H1 (cell line): ENCODE measurements around the gene PLP2. TPM values are rescaled to one million over a fixed set of nuclear protein-coding genes. Genes with fewer than 3 reads are reported as not detected.

Source experiments
- CTCF ChIA-PET: fragments of 300-600 bp; sonication (Branson Sonifier 250); formaldehyde crosslinking; loops from one replicate; lab custom pipeline; 2021; ENCODE audit not compliant: partially characterized antibody; lab: Charles Lee
- POLR2A ChIA-PET: fragments of 300-600 bp; sonication (Branson Sonifier 250); formaldehyde crosslinking; loops from one replicate; lab custom pipeline; 2021; ENCODE audit warnings: inconsistent platforms; ENCODE audit not compliant: partially characterized antibody; lab: Charles Lee
- DNase-seq, 2 experiments: peaks; one replicate each; pipeline versions ENCODE4 v3.0.0 to v3.0.0-alpha.2; 2010 to 2022; ENCODE audit warnings: low spot score in 2 of 2, low read depth in 1 of 2, mixed read lengths in 1 of 2
- FAIRE-seq: peaks from 2 replicates; lab custom pipeline; 2011; peaks lifted over from hg19 to GRCh38; lab: Jason Lieb, UNC
- H2AFZ ChIP-seq: 2 replicates; pipeline ENCODE4 v1.8.1; 2012; ENCODE audit warnings: low read length, inconsistent platforms
- H2AK5ac ChIP-seq: 2 replicates; pipeline ENCODE4 v1.6.1; 2013; ENCODE audit warnings: low read depth, low read length
- H2BK120ac ChIP-seq: replicated peaks from 2 replicates; pipeline ENCODE3; 2013; ENCODE audit warnings: low read depth, low read length, inconsistent platforms
- H2BK12ac ChIP-seq: 2 replicates; pipeline ENCODE4 v1.6.1; 2013; ENCODE audit warnings: low read depth, low read length
- H2BK15ac ChIP-seq: 2 replicates; pipeline ENCODE4 v1.6.1; 2013; ENCODE audit warnings: low read length
- H2BK20ac ChIP-seq: 2 replicates; pipeline ENCODE4 v1.6.1; 2013; ENCODE audit warnings: low read length
- H2BK5ac ChIP-seq: 2 replicates; pipeline ENCODE4 v1.6.1; 2013; ENCODE audit warnings: low read depth, low read length
- H3K14ac ChIP-seq: 2 replicates; pipeline ENCODE4 v1.6.1; 2013; ENCODE audit warnings: inconsistent platforms; ENCODE audit not compliant: insufficient read length
- H3K18ac ChIP-seq: 2 replicates; pipeline ENCODE4 v1.6.1; 2013; ENCODE audit warnings: low read length; ENCODE audit errors: extremely low read depth
- H3K23ac ChIP-seq: 2 replicates; pipeline ENCODE4 v1.6.1; 2013; ENCODE audit warnings: inconsistent platforms; ENCODE audit not compliant: insufficient read length
- H3K23me2 ChIP-seq: 2 replicates; pipeline ENCODE4 v1.6.1; 2013; ENCODE audit warnings: low read depth, low read length
- H3K27ac ChIP-seq: 2 replicates; pipeline ENCODE4 v1.6.1; 2011; ENCODE audit warnings: low read depth, low read length, inconsistent platforms
- H3K27me3 ChIP-seq, 4 experiments: replicated peaks in 1 of 4; 1 replicate in 1 of 4; 2 replicates in 3 of 4; pipeline versions ENCODE4 v1.6.1 to v1.8.1; 2011 to 2013; ENCODE audit warnings: low read length in 3 of 4, mild to moderate bottlenecking in 3 of 4, inconsistent platforms in 2 of 4, mixed read lengths in 2 of 4, moderate library complexity in 1 of 4; ENCODE audit not compliant: control insufficient read depth in 3 of 4, insufficient read depth in 3 of 4; ENCODE audit errors: extremely low read depth in 1 of 4
- H3K36me3 ChIP-seq, 4 experiments: 2 replicates each; pipeline versions ENCODE4 v1.6.1 to v1.8.1; 2011 to 2013; ENCODE audit warnings: mild to moderate bottlenecking in 4 of 4, low read length in 3 of 4, moderate library complexity in 2 of 4, control low read depth in 1 of 4, inconsistent platforms in 1 of 4; ENCODE audit not compliant: insufficient read depth in 4 of 4, control insufficient read depth in 2 of 4
- H3K4ac ChIP-seq: replicated peaks from 2 replicates; pipeline ENCODE3; 2013; ENCODE audit warnings: low read length, low read depth, mixed read lengths, inconsistent platforms; ENCODE audit not compliant: insufficient read length
- H3K4me1 ChIP-seq, 4 experiments: replicated peaks in 1 of 4; 1 replicate in 1 of 4; 2 replicates in 3 of 4; pipeline versions ENCODE4 v1.6.1 to v1.8.1; 2011 to 2013; ENCODE audit warnings: low read length in 3 of 4, inconsistent platforms in 2 of 4, mixed read lengths in 1 of 4; ENCODE audit not compliant: insufficient read depth in 4 of 4, control insufficient read depth in 3 of 4
- H3K4me2 ChIP-seq, 2 experiments: 2 replicates each; pipeline versions ENCODE4 v1.6.1 to v1.8.1; 2011 to 2013; ENCODE audit warnings: low read depth in 2 of 2, low read length in 2 of 2, control low read depth in 1 of 2, inconsistent platforms in 1 of 2, mild to moderate bottlenecking in 1 of 2; ENCODE audit not compliant: insufficient read depth in 1 of 2
- H3K4me3 ChIP-seq, 4 experiments: fragments of 200-600, 300-600 bp in 1 of 4; sonication (generic), shearing (Covaris generic), sonication (Bioruptor Twin) in 1 of 4; 2 replicates each; pipeline versions ENCODE4 v1.5.1 to v1.8.1; 2011 to 2016; ENCODE audit warnings: low read length in 4 of 4, low read depth in 3 of 4, control low read depth in 2 of 4, inconsistent platforms in 2 of 4, mild to moderate bottlenecking in 2 of 4, mixed read lengths in 1 of 4, moderate library complexity in 1 of 4; ENCODE audit not compliant: insufficient read depth in 2 of 4; ENCODE audit errors: extremely low read depth in 1 of 4
- H3K56ac ChIP-seq: replicated peaks from 2 replicates; pipeline ENCODE3; 2013; ENCODE audit warnings: low read depth, mild to moderate bottlenecking, mixed read lengths, low read length, inconsistent platforms; ENCODE audit not compliant: insufficient read length
- H3K79me1 ChIP-seq: 2 replicates; pipeline ENCODE4 v1.6.1; 2013; ENCODE audit warnings: low read depth, low read length, control low read depth
- H3K79me2 ChIP-seq, 2 experiments: 2 replicates each; pipeline versions ENCODE4 v1.6.1 to v1.8.1; 2012 to 2013; ENCODE audit warnings: low read length in 2 of 2, mild to moderate bottlenecking in 2 of 2, inconsistent platforms in 1 of 2; ENCODE audit not compliant: insufficient read depth in 2 of 2, control insufficient read depth in 1 of 2
- H3K9ac ChIP-seq, 4 experiments: replicated peaks in 1 of 4; 1 replicate in 1 of 4; 2 replicates in 3 of 4; pipeline versions ENCODE4 v1.6.1 to v1.8.1; 2011 to 2013; ENCODE audit warnings: low read depth in 3 of 4, low read length in 3 of 4, control low read depth in 2 of 4, mild to moderate bottlenecking in 2 of 4, moderate library complexity in 2 of 4, inconsistent platforms in 1 of 4; ENCODE audit errors: extremely low read depth in 1 of 4
- H3K9me3 ChIP-seq, 2 experiments: 2 replicates each; pipeline versions ENCODE4 v1.6.1 to v1.8.1; 2012 to 2013; ENCODE audit warnings: mild to moderate bottlenecking in 2 of 2, moderate library complexity in 2 of 2, control low read depth in 1 of 2, inconsistent platforms in 1 of 2, low read depth in 1 of 2, low read length in 1 of 2, mixed read lengths in 1 of 2; ENCODE audit not compliant: insufficient read depth in 2 of 2
- H4K20me1 ChIP-seq, 2 experiments: replicated peaks in 1 of 2; 2 replicates each; pipeline versions ENCODE3 to v1.8.1; 2011 to 2013; ENCODE audit warnings: inconsistent platforms in 2 of 2, low read length in 2 of 2, mild to moderate bottlenecking in 1 of 2; ENCODE audit not compliant: insufficient read depth in 2 of 2, control insufficient read depth in 1 of 2
- H4K5ac ChIP-seq: 2 replicates; pipeline ENCODE4 v1.6.1; 2013; ENCODE audit warnings: low read length, low read depth, mixed read lengths, inconsistent platforms; ENCODE audit not compliant: insufficient read length
- H4K8ac ChIP-seq: 2 replicates; pipeline ENCODE4 v1.8.0; 2013; ENCODE audit warnings: mild to moderate bottlenecking, moderate library complexity, low read length, inconsistent platforms; ENCODE audit not compliant: insufficient read depth; ENCODE audit errors: extremely low read depth
- H4K91ac ChIP-seq: replicated peaks from 2 replicates; pipeline ENCODE3; 2013; ENCODE audit warnings: low read length, mixed read lengths, inconsistent platforms; ENCODE audit not compliant: insufficient read length
- CHD1 ChIP-seq: IDR thresholded peaks from 2 replicates; pipeline ENCODE4 v1.6.1; 2012; ENCODE audit warnings: low read depth, low read length, improper control_type of control experiment
- CTBP2 ChIP-seq: IDR thresholded peaks from 2 replicates; pipeline ENCODE4 v1.7.0; 2011; ENCODE audit warnings: borderline replicate concordance, mild to moderate bottlenecking, moderate library complexity, mixed read lengths, low read length; ENCODE audit not compliant: insufficient read depth, insufficient read length
- EGR1 ChIP-seq: IDR thresholded peaks from 2 replicates; pipeline ENCODE4 v1.6.1; 2011; ENCODE audit warnings: low read depth, low read length, borderline replicate concordance
- HDAC6 ChIP-seq: IDR thresholded peaks from one replicate; pipeline ENCODE4 v1.7.1; 2012; ENCODE audit warnings: low read depth, mild to moderate bottlenecking, inconsistent platforms, low read length, moderate library complexity
- SIX5 ChIP-seq: IDR thresholded peaks from 2 replicates; pipeline ENCODE4 v1.6.1; 2011; ENCODE audit warnings: mild to moderate bottlenecking, low read depth, low read length
- SP1 ChIP-seq: IDR thresholded peaks from 2 replicates; pipeline ENCODE4 v1.6.1; 2011; ENCODE audit warnings: low read depth, low read length
- TAF1 ChIP-seq: IDR thresholded peaks from 2 replicates; pipeline ENCODE4 v1.6.1; 2011; ENCODE audit warnings: mild to moderate bottlenecking, low read depth, low read length
- WGBS, 2 experiments: shearing (Covaris generic) in 1 of 2; methylation state at CpG; one replicate each; pipeline versions ENCODE4 v1.1.6 to v1.1.7; 2013 to 2015; ENCODE audit warnings: low lambda C conversion rate in 2 of 2, mixed read lengths in 2 of 2, inconsistent platforms in 1 of 2, low coverage in 1 of 2, missing lambda C conversion rate in 1 of 2; ENCODE audit not compliant: insufficient replicate concordance in 2 of 2, insufficient coverage in 1 of 2, insufficient read length in 1 of 2; ENCODE audit errors: extremely low coverage in 1 of 2, missing lambda C conversion rate in 1 of 2; 5-methylcytosine and 5-hydroxymethylcytosine counted together
- polyA plus RNA-seq, 7 experiments: library from polyadenylated mRNA; depleted of rRNA in 3 of 7; stranded (reverse) in 5 of 7; unstranded in 2 of 7; fragments of >200 nt in 5 of 7; fragments of 200-250 nt in 2 of 7; gene quantifications; 1 replicate in 5 of 7; 2 replicates in 1 of 7; 4 replicates in 1 of 7; pipeline versions ENCODE4 v1.2.1 to v1.2.3, GENCODE V29; 2011 to 2013; ENCODE audit warnings: missing spikeins in 2 of 7, mixed read lengths in 2 of 7
- total RNA-seq: library from RNA; stranded (reverse); fragmentation: NEBNext Ultra II Directional; extraction: Animal tissue kit (Norgen Biotek cat#: 25700); gene quantifications from 2 replicates; pipeline ENCODE4 v1.2.1, GENCODE V29; 2021
- TF ChIP-seq, protein P1 (sequence below): IDR thresholded peaks from 2 replicates; pipeline ENCODE4 v1.6.1; 2012; ENCODE audit warnings: low read length, inconsistent platforms

PLP2 gene
- total and polyA plus RNA-seq, 2 of the 8 experiments (the other 6 are each of a cell fraction or from before 2014, with no cell fraction given), result 10.3 to 23.4 TPM

DNA sequence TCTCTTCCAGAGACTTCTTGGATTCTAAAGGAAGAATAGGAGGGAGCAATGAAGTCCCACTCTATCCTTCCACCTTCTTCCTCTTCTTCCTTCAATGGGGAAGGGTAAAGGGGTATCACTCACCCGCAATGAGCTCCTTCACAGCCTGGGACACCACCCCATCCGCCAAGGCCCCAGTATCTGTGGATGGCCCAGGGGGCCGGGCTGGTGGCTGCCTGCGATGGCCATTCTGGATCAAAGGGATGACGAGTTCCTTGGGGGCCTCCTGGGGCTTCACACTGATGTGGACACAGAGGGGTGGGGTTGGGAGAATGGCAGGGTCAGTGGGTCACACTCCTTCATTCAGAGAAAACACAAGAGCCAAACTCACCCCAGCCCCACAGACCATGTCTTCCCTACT lies 49.2 kb upstream of the PLP2 start:
- Histone ChIP-seq H3K4me3 (peak overlapping the region; percentile 75 to 95 (median 78); a peak in 5 of 8 replicates), H3K23ac (no peak overlapping the region), H3K27me3 (no peaks in the 10 kb centered on the region), H3K23me2 (peaks cover 3% of the 10 kb centered on the region; the same call in 1 of the 2 replicates), H2AK5ac (no peak overlapping the region), H4K8ac (no peak overlapping the region), H3K9ac (no peak overlapping the region), H2BK12ac (no peak overlapping the region), H4K20me1 (no peaks in the 10 kb centered on the region), H3K79me1 (no peaks in the 10 kb centered on the region), H2BK15ac (no peak overlapping the region), H3K9me3 (no peaks in the 10 kb centered on the region), H4K91ac (no peak overlapping the region), H3K4me2 (peak overlapping the region; percentile 72 to 80), H4K5ac (no peak overlapping the region), H3K27ac (no peak overlapping the region), H3K56ac (no peak overlapping the region), H2BK20ac (no peak overlapping the region), H3K4me1 (no peaks in the 10 kb centered on the region; a peak in 1 of 7 replicates), H3K14ac (no peak overlapping the region), H3K79me2 (peaks cover 0 to 6% of the 10 kb centered on the region in 2 experiments; a peak in 2 of 4 replicates), H3K36me3 (peaks cover 0 to 14% (median 0%) of the 10 kb centered on the region in 4 experiments; a peak in 3 of 8 replicates), H3K18ac (no peak overlapping the region), H2BK120ac (no peak overlapping the region), H2BK5ac (no peak overlapping the region), H2AFZ (no peak overlapping the region), H3K4ac (no peak overlapping the region)
- no peak for DNase-seq
- WGBS, 2 experiments, result 80% methylated on average over 1 of the region's 5 CpGs; no CpG with 5 or more reads in 1 of the 2 experiments
- no peak for FAIRE-seq
- ChIA-PET CTCF (interaction anchor here (0.6 to 2.2 kb wide), 3 partner anchors 16 to 65 kb away, joined by 3 to 6 read pairs (median 3); no protein-coding TSS in a partner anchor), POLR2A (interaction anchor here (0.8 to 1.1 kb wide), 2 partner anchors 13 to 21 kb away, joined by 3 to 4 read pairs; no protein-coding TSS in a partner anchor)
- TF ChIP-seq, protein P1, sequence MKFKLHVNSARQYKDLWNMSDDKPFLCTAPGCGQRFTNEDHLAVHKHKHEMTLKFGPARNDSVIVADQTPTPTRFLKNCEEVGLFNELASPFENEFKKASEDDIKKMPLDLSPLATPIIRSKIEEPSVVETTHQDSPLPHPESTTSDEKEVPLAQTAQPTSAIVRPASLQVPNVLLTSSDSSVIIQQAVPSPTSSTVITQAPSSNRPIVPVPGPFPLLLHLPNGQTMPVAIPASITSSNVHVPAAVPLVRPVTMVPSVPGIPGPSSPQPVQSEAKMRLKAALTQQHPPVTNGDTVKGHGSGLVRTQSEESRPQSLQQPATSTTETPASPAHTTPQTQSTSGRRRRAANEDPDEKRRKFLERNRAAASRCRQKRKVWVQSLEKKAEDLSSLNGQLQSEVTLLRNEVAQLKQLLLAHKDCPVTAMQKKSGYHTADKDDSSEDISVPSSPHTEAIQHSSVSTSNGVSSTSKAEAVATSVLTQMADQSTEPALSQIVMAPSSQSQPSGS, result no peak
- TF ChIP-seq SIX5 (no peak), CHD1 (no peak), CTBP2 (no peak), SP1 (no peak), TAF1 (no peak), HDAC6 (no peak), EGR1 (no peak)
